HG03565 (cell line): Measurements from ENCODE around the gene ABCA13.
A peak's percentile ranks its signal among the peaks of the same experiment; 100 is the strongest.

Source experiments
- ATAC-seq: cut with Tn5 transposase; IDR thresholded peaks from one replicate; pipeline ENCODE4 v1.9.1; 2021; ENCODE audit warnings: mild to moderate bottlenecking, moderate library complexity; ENCODE audit not compliant: unreplicated experiment

The ABCA13 gene

DNA sequence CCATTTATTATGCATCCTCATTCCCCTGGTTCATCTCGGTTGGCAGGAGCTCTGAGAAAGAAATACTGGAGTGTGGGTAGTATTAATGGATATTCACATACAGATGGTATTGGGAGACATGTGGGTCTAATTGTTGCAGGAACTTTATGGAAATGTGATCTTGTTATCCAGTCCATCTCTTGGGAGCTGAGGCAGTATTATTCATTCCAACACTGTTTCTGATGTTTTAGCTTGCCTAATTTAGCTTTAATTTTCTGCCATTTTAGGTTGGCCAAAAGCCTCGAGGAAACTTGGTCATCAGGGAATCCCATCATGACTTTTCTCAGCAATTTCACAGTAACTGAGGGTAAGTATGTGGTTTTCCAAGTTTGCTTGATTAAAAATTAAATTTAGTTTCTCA, 125.7 kb downstream of the ABCA13 start:
- ATAC-seq: no peak

DNA sequence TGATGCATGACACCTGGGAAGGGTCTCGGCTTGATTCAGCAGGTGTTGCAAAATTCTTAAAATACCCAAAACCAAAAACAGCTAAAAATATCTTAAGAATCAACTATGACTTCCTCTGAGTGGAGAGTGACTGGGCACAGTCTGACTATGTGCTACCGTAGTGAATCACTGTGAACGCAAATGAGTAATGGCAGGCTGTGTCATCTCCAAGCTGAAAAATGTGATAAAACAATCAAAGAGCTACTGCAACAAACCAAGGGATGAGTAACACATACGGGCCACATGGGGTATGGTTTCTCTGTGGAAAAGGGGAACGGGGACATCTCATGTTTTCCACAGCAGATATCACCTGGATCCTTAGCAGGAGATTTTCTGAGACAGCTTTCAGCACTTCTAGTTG, 127.5 kb downstream of the ABCA13 start:
- ATAC-seq: peak; percentile 83

DNA sequence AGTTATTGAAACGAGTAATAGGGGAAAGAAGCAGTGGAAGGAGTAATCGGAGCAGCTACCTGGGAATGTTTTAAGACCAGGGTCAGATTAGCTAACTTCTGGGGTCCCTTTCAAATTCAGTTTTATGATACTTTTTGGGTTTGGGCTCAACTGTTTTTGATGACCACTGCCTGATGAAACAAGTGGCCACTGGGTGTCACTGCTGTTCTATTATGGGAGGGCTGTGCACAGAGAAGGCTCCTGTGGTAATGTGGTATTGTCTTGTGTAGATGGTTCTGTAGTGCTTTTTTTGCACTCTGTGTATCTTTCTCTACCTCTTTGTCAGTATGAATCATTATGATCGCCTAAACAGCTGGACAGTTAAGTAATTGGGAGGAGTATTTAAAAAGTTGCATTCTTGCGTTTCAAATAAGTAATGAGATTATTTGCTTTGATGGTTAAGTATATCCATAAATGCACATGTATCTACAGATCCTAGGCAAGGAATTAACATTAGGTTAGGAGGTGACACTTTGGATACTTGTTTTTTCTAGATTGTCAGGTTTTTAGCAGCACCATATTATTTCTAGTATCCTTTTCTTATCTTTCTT, 128.4 kb downstream of the ABCA13 start:
- peak; percentile 78 for ATAC-seq

DNA sequence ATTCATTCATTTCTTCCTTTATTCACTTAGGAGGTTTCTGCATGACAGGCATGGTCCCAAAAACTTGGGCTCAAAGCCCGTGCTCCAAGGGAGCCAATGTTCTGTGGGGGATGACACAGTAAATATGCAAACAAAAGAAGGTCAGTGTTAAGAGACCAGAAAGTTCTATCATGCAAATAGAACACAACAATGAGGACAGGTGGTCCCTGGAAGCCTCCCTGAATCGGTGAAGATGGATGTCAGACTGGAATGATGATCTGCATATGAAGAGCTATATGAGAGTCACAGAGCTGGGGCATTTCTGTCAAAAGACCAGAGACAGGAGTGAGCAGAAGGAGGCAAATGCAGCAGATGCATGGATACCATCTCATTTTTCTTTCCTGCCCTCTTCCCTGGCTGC, 129.0 kb downstream of the ABCA13 start:
- no peak for ATAC-seq

DNA sequence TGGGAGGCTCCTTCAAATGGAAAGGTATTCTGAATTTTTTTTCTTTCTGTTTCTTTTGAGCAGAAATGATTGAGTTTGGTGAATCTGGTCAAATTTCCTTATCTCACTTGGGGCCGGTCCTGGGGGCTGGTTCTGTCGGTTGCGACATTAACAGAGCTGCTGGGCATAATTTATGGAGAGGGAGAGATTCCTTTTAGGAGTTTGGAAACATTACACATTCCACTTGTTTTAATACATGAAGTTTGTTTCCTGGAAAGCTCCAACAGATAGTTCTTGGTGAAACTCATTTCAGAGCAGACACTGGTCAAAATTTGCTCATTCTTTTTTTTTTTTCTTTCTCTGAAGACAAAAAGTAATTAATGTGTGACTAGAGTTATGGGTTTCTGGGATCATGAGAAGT, 129.9 kb downstream of the ABCA13 start:
- ATAC-seq: no peak

DNA sequence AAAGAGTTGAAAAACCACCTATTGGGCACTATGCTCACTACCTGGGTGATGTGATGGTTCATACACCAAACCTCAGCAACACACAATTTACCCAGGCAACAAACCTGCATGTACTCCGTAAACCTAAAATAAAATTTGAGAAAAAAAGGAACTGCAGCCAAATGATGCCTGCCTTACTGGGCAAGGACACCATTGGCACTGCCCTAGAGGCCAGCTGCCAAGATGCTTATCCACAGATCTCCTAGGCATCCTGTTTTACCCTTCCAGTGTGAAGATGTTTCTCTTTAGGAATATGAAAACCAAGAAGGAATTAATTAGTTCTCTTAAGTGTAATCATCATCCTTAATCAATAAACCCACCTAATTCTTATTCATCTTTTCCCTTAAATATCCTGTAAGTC, 133.4 kb downstream of the ABCA13 start:
- no peak for ATAC-seq

DNA sequence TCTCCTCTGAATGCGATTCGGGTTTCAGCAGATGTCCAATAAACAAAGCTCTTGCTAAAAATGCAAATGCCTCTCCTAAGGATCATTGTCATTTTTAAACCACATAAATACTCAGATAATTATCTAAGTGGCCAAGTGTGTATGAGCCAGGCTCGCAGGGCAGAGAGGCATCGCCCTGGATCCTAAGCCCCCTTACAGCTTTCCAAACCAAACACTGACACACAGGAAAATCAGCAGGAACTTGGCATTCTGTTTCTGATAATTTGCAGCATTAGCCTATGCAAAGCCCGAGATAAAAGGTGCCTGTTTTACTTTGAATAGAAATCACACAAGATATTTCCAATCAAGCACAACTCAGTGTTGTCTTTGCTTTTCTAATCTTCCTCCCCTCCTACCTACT, 134.4 kb downstream of the ABCA13 start:
- no peak for ATAC-seq

DNA sequence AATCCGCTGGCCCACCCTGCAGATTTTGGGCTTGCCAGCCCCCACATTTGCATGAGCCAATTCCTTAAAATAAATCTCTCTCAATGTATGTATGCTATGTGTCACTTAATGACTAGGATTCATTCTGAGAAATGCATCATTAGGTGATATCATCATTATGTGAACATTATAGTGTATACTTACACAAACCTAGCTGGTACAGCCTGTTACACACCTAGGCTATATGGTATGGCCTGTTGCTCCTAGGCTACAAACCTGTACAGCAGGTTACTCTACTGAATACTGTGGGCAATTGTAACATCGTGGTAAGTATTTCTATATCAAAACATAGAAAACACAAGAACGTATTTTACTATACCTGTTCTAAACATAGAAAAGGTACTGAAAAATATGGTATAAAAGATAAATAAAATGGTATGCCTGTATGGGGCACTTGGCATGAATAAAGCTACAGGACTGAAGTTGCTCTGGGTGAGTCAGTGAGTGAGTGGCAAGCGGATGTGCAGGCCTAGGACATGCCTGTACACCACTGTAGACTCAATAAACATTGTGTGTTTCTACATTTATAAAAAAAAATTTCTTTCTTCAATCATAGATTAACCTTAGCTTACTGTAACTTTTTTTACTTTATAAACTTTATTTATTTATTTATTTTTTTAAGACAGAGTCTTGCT, 135.9 kb downstream of the ABCA13 start:
- no peak for ATAC-seq

DNA sequence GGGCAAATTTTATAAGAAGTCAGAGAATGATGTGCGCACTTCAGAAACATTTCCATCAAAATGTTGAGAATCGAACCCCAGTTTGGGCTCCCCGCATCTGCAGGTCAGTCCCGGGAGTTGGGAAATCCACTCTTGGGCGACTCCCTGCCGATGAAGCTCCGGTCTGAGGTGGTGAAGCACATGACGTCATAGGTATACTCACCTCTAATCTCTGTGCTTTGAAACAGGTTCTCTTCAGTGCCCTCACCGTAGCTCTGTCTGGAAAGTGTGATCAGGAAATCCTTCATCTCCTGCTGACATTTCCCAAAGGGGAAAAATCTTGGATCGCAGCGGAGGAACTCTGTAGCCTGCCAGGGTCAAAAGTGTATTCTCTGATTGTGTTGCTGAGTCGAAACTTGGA, 138.5 kb downstream of the ABCA13 start:
- no peak for ATAC-seq

DNA sequence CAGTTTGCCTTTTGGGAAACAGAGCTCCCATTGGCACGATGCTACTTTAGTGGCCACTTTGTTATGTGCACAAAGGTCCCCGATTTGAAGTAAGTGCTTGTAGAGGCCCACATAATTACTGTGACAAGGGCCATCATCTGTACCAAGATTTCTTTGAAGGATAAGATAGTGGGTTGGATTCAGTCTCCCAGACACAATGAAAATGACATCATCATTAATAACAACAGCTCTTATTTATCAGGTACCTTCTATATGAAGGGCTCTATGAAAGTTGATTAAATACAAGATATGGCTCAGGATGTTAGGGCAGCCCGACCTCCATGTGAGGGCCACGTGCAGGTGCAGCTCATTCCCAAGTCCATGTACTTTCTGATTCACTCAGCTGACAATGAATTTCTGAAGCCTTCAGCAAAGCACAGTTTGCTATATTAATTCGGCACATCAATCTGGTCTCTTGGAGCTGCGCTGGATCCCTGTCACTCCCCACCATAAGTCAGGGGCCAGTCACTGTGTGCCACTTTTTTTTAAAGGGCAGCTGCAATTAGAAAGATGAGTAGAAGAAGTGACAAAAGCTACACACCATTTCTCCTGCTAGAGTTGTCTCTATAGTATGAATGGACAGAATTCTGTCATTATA, 140.3 kb downstream of the ABCA13 start:
- no peak for ATAC-seq

DNA sequence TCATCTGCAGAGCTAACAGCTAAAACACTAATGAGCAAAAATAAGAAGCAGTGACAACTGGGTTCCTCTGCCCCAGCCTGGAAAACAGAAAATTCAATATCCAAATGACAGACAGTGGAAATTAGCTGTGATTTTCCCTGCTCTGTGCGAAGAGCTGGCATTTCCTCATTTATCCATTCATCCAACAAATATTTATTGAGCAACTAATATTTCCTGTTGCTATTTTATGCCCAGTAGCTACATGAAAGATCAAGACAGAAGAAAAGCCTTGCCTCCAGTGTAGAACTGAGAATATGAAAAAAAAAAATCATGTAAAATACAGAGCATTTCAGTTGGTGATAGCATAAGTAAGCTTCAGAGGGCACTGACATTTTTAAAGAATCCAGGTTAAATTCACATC, 140.9 kb downstream of the ABCA13 start:
- ATAC-seq: no peak

DNA sequence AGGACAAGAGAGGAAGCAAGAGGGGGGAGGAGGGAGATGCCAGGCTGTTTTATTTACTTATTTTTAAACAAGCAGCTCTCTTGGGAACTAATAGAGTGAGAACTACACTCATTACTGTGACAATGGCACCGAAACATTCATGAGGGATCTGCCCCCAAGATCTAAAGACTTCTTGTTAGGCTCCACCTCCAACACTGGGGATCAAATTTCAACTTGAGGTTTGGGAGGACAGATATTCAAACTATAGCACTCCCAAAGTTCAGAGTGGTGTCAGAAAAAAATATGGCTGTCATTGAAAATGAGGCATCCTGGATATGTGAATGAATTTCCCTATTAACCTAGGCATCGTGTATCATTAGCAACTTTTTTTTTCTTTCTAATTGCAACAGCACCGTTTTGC, 145.5 kb downstream of the ABCA13 start:
- no peak for ATAC-seq

DNA sequence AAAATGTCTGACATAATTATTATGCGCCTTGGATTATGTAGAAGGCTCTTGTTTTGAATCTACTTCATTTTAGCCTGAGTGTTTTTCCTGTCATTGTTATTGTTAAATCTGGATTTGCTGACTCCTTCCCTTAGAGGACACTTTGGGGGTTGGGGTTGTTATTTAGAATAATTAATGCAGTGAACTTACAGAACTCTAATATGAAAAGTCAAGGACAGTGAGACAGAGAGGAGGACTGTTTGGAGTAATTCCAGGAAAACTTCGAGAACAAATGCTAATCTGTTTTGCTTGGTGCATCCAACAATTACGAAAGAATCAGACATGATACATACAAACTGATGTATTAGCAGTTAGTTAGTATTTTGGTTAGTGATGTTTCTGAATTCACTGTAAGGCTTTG, 146.1 kb downstream of the ABCA13 start:
- ATAC-seq: no peak

DNA sequence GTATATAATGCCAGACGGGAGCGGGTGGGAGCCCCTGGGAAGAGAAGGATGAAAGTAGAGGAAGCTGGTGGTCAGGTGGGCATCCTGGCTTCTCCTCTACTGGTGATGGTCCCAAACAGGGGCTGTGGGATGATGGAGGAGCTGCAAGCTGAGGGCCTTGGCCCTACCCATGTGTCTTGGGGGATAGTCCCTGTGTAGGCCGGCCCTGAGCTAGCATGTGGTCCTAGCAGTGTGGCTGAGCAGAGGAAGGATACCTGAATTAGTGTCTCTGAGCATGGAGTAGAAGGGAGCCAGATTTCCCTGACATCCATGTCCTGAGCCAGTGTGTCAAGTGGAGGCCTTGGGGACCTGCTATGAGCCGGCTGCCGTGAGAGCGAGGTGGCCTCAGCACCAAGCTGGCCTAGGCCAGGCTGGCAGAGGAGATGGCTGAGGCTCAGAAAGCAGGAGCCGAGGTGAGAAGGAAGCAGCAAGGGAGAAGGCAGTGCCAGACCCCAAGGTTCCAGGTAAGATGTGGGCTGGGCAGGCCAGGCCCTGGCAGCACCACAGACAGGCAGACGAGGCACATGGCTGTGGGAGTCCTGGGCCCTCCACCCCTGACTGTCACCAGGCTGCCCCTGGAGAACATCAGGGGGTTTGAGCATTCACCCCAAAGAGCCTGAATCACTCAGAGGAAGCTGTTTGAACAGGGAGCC, 150.2 kb downstream of the ABCA13 start:
- no peak for ATAC-seq

DNA sequence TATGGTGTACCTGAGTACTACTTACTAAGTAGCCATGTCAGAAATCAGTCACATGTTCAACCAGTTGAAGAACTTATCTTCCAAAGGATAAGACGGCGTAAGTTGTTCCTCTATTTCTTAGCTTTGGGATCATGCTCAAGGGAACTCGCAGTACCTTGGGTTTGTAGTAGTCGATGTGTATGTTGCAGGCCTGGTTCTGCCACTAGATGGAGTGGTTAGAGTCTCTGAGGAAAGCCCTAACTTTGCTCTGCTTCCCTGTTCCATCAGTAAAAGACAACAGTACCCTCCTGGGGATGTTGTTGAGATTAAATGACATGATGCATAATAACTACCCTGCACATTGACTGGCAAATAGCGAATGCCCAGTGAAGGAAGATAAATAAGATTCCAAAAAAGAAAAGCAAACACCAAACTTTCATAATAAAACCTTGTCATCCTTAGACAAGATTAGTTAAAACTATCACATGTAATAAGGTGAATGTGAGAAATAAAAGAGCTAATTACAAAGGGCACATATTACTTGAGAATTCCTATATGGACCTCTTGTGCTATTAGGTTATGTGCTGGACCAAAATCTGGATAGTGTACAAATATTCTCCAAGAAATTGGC, 165.9 kb downstream of the ABCA13 start:
- ATAC-seq: peak; percentile 49

DNA sequence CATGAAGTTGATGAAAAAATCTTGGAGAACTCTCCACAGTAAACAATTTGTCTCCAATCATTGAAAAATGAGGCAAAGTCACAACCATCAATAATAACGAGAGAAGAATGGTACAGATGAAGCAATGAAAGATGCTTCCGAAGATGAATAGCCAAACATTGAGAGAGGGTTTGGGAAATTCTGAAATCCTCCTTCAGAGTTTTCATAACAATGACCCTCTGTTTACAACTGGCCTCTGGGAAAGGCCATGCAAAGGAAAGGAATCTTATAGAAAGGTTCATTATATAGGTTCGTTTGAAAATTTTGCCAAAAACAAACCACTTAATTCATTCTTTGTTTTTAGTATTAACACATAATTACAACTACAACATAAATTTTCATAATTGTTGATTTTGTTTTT, 166.5 kb downstream of the ABCA13 start:
- no peak for ATAC-seq

DNA sequence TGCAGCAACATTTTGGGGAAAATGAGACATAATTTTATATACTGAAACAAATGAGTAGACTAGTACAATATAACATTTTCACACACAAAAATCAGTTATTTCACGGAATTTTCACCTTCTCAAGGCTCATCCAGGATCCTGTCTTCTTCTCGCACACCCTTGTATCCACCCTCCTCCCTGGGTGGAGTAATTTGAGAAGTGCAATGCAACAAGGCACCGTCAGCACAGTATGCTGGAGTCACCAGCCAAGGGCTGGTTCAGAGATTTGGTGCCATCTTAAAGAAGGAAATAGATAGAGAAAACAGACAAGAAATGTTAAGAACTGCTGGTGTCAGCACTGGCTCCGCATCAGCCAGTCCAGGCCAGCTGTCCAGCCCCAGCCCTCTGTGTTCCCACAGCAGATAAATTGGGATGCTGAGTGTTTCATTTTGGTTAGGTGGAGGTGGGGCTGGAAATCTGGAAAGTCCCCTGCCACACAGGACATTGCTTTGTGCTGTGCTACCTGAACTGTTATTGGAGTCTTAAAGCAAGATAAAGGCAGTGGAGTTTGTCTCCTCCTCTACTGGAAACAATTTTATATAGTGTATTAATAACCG, 176.1 kb downstream of the ABCA13 start:
- ATAC-seq: no peak

DNA sequence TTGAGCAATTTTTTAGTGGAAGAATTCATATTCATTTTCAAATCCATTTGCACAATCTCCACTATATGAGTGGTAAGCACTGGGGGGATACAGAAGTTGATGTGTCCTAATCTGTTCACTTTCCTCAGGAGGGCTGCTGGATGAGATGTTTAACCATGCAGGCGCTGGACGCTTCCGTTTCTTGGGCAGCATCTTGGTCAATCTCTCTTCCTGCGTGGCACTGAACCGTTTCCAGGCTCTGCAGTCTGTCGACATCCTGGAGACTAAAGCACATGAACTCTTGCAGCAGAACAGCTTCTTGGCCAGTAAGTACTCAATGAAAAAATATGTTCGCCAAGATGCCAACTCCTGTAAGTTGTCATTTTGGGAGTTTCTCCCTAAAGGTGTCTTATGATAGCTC, 179.3 kb downstream of the ABCA13 start:
- no peak for ATAC-seq

DNA sequence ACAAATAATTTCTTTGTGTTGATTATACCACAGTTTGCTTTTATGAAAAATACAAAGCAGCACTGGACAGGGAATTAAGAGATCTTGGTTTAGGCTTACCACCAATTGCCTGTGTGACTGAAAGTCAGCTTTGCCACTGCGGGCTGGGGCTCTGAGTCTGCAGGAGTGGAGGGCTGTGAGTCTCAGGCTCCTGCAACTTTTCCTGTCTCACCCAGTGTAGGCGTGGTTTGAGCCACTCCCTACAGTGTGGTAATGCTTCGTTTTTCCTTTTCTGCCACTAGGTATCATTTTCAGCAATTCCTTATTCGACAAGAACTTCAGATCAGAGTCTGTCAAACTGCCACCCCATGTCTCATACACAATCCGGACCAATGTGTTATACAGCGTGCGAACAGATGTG, 180.6 kb downstream of the ABCA13 start:
- ATAC-seq: no peak

DNA sequence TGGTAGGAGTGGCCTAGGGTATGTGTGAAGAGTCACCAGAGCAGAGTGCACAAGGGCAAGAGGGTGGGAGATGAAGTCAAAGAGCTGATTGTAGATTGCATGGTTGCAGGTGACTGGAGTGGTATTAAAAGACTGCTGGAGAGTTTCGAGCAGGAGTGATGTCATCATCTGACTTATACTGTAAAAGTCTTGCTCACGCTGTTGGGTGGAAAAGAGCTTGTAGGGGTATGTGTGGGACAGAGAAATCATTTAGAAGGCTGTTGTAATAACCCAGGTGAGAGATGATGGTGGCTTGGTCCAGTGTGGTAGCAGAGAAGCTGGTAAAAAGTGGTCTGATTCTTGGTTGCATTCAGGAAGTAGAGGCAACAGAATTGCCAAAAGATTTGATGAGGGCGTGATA, 184.1 kb downstream of the ABCA13 start:
- no peak for ATAC-seq

DNA sequence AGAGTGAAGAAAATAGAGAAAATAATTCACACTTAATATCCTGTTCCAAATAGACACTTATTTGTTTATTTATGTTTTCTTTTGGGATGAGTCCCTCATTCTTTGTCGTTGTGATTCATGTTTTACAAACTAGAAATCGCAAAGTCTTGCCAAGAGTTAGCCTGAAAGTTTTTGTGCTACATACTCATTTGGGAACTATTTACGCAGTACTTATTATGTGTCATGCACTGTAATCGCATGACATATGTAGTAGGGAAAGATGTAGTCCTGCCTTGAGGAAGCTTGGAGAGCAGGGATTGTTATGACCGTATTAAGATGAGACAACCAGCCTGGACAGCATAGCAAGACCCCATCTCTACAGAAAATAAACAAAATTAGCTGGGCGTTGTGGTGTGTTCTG, 189.3 kb downstream of the ABCA13 start:
- ATAC-seq: no peak
